Epithelial cell of esophagus (primary cell): ENCODE measurements around the gene BNIP2.

Experiments used
- DNase-seq: peaks from one replicate; pipeline ENCODE4 v3.0.0; 2010; ENCODE audit warnings: low read depth
- H3K4me3 ChIP-seq: 2 replicates; pipeline ENCODE4 v1.5.1; 2011; ENCODE audit warnings: mild to moderate bottlenecking, low read length, control low read depth
- CTCF ChIP-seq: IDR thresholded peaks from 2 replicates; pipeline ENCODE4 v1.5.1; 2011; ENCODE audit warnings: low read depth, mild to moderate bottlenecking, low read length, control low read depth, inconsistent platforms; ENCODE audit not compliant: insufficient read depth; ENCODE audit errors: missing control alignments

The BNIP2 gene

DNA sequence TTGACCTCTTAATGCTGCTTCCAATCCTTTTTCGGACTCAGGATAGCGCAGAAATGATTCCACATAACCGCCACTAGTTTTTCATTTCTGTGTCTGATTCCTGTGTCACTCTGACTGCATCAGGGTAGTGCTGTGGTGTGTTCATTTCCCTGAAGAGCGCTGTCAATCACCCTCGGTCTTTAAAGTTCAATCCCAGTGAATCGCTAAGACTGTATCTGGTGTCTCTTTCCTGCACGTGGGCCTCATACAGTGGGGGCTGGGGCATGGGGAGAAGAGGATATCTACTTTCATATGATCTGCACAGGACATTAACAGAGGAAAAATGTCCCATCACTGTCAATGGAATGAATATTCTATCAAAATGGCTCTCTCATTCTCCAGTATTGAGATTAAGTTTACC lies 32.9 kb upstream of the BNIP2 start:
- no peak for DNase-seq
- H3K4me3 ChIP-seq, result no peak overlapping the region
- no peak for TF ChIP-seq CTCF

DNA sequence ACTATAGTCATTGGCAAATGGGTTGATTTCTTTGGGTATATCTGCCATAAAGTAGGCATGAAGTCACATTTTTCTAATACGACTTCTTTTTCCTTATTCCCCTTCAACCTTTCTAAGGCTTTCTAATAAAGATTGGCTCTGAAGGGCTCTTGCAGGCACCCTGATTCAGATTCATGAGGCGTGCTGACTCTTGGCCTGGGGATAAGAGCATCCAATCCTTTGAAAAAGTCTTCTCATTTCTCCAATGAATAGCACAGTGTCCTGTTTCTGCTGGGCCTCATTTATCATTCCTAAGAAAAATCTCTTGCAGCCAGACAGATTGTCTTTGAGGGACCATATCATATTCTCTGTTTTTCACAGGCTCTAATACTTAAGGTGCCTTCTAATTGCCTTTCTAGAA lies 32.3 kb upstream of the BNIP2 start:
- no peak for DNase-seq
- H3K4me3 ChIP-seq, result no peak overlapping the region
- no peak for TF ChIP-seq CTCF

DNA sequence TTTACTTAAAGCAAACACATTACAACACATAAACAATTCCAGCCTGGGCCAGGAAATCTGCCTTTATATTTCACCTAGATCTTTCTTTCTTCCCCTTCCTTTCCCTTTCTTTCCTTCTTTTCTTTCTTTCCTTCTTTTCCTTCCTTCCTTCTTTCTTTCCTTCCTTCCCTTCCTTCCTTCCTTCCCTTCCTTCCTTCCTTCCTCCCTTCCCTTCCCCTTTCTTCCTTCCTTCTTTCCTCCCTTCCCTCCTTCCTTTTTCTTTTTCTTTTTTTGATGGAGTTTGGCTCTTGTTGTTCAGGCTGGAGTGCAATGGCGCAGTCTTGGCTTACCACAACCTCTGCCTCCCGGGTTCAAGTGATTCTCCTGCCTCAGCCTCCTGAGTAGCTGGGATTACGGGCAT lies 24.1 kb upstream of the BNIP2 start:
- no peak for TF ChIP-seq CTCF
- DNase-seq, result no peak
- H3K4me3 ChIP-seq, result no peak overlapping the region

DNA sequence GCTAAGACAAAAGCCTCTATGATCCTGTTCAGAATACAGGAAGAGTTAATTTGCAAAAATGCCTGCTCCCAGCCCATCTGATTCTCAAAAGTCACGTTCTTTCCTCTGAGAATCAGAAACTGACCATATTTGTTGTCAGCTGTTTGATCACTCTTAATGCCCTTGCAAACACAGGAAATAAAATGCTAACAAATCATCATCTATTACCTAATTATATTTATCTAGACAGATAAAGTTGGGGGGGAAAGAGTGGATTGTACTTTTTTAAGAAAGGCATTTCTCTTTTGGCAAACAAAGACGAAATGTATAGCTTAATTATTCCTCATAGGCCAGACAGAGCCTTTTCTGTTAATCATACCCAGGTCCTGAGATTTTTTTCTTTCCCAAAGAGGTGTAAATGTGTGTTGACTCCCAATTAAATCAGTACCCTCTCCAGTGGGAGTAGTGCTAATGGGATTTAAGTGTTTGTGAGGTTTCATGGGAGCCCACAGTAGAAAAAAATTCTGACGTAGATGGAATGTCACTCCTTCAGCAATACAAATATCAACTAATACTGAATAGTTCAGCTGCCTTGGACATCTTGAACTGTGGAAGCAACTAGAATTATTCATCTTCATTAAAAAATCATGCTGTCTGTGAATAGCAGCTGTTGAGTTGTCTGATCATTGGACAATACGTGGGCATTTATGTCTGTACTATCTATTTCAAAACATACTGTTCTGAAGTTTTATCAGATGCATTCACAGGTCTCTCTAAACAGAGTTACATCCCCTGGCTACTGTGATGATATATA lies 22.5 kb upstream of the BNIP2 start:
- no peak overlapping the region for H3K4me3 ChIP-seq
- DNase-seq, result no peak
- TF ChIP-seq CTCF, result no peak

DNA sequence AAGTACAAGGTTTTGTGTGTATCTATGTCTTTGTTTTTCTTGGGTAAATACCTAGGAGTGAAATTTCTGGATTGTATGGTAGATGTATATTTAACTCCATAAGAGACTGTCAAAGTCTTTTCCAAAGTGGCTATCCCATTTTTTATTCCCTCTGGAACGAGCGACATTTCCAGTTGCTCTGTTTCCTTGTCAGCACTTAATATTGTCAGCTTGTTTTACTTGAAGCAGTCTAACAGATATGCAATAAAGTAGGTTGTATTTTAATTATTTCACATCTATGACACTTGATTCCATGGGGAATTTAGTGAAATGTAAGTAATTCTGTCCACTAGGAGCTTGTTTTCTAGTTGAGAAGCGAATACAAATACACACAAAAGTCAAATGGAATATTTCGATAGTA lies 18.5 kb upstream of the BNIP2 start:
- DNase-seq, result no peak
- no peak for TF ChIP-seq CTCF
- no peak overlapping the region for H3K4me3 ChIP-seq

GRCh38 chr15:59703979-59704796 lies 15.1 kb upstream of the BNIP2 start:
- no peak for TF ChIP-seq CTCF
- H3K4me3 ChIP-seq, result no peak overlapping the region
- no peak for DNase-seq
